ENCODE measurements around the gene ABCB9. TPM values are rescaled to one million over a fixed set of nuclear protein-coding genes. Genes with fewer than 3 reads are reported as not detected.

ABCB9 gene
- total RNA-seq, 1 donor from 2014 or later: 9.6 TPM

DNA sequence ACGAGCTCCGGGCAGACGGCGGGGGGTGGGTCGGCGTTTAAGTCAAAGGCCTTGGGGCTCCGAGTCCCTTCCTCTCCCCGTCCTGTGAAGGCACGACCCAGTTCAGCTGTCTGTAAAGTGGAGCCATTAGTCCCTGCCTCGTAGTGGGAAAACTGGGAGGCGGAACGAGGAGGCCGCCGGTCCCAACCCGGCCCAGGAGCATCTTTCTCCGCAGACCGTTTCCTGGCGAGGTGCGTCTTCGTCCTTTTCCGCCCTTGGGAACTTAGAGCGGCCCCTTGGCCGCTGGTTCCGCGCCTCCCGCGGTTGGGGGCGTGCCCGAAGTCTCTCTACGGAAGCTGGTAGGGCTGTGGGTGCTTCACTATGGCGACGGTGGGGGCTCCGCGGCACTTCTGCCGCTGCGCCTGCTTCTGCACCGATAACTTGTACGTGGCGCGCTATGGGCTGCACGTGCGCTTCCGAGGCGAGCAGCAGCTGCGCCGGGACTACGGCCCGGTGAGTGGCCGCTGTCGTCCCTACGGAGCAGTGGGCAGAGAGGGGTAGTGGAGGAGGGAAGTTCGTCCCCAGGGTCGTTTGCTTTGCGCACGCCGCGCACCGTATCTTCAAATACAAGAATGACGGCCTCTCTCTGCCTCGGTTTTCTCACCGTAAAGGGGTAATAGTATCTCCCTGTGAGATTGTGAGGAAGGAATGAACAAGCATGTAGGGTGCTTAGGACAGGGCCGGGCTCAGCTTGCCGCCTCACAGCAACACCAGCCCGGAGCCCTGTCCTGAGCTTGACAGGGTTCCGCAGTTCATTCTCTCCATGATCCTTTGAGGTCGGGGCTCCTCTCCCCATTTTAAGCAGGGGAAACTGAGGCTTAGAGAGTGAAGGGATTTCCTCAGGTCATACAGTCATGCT, 8.9 kb upstream of the ABCB9 start, which contains the start of gene OGFOD2:
TSS of gene OGFOD2 (plus strand) at position 353 of the 898 bp plus-strand sequence. CDS start at position 361, 8 bp downstream.
- no peaks in the 10 kb centered on the region for H3K36me3 Mint-ChIP-seq
- peak within 1 kb of the TSS; percentile 98 for H3K27ac Mint-ChIP-seq
- TF ChIP-seq, protein P1, sequence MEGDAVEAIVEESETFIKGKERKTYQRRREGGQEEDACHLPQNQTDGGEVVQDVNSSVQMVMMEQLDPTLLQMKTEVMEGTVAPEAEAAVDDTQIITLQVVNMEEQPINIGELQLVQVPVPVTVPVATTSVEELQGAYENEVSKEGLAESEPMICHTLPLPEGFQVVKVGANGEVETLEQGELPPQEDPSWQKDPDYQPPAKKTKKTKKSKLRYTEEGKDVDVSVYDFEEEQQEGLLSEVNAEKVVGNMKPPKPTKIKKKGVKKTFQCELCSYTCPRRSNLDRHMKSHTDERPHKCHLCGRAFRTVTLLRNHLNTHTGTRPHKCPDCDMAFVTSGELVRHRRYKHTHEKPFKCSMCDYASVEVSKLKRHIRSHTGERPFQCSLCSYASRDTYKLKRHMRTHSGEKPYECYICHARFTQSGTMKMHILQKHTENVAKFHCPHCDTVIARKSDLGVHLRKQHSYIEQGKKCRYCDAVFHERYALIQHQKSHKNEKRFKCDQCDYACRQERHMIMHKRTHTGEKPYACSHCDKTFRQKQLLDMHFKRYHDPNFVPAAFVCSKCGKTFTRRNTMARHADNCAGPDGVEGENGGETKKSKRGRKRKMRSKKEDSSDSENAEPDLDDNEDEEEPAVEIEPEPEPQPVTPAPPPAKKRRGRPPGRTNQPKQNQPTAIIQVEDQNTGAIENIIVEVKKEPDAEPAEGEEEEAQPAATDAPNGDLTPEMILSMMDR (conservative IDR thresholded peaks at IDR 0.05): no peak
- H3K4me1 Mint-ChIP-seq (ENCODE audit: unreplicated experiment): peaks cover 16% of the 10 kb centered on the region
- H3K27me3 Mint-ChIP-seq: no peaks in the 10 kb centered on the region
- H3K9me3 Mint-ChIP-seq: no peaks in the 10 kb centered on the region
- H3K4me3 Mint-ChIP-seq: peak within 1 kb of the TSS; percentile 98
- DNase-seq (ENCODE audit: extremely low spot score, unreplicated experiment): peak; percentile 89

DNA sequence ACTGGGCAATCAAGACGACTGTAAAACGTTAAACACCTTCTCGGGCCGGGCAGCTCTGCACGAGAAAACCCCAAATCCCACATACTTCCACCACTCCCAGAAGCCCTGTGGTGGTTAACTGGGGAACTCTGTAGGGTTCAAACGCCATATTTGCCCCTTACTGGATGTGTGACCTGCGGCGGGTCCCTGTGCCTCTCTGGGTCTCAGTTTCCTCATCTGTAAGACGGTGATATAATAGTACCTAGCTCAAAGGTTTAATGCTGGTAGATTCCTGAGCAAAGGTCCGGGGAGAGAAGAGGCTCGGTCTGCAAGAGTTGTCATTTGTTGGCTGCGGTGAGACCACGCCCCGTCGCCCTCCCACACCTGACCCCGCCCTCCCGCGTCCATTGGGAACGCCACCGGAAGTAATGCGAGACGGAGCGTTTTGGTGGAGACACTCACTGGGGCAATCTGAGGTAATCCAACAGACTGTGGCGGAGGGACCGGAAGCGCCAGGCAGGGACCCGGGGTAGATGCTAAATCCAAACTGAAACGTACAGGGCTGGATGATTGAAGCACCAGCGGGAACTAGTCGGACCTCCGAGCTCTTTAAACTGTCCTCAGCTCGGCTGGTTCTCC, 8.1 kb upstream of the ABCB9 start:
- Mint-ChIP-seq H3K27ac (peak overlapping the region; percentile 98), H3K4me3 (peak overlapping the region; percentile 98), H3K27me3 (no peaks in the 10 kb centered on the region), H3K4me1 (ENCODE audit: unreplicated experiment) (peaks cover 13% of the 10 kb centered on the region), H3K9me3 (no peaks in the 10 kb centered on the region), H3K36me3 (no peaks in the 10 kb centered on the region)
- TF ChIP-seq, protein P1 (conservative IDR thresholded peaks at IDR 0.05): no peak
- DNase-seq (ENCODE audit: extremely low spot score, unreplicated experiment): peak; percentile 98

DNA sequence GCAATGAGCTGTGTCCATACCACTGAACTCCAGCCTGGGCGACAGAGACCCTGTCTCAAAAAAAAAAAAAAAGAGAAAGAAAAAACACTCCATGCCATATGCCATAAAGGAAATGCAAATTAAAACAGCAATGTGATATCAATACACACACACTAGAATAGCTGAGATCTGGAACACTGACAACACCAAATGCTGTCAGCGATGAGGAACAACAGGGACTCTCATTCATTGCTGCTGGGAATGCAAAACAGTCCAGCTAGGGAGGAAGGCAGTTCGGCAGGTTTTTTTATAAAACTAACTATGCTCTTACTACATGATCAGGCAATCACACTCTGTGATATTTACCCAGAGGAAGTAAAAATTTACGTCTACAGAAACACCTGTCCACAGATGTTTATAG, 3.4 kb upstream of the ABCB9 start:
- H3K36me3 Mint-ChIP-seq: no peaks in the 10 kb centered on the region
- H3K27me3 Mint-ChIP-seq: no peaks in the 10 kb centered on the region
- no peak overlapping the region for H3K4me3 Mint-ChIP-seq
- peak overlapping the region; percentile 32 for H3K27ac Mint-ChIP-seq
- peaks cover 15% of the 10 kb centered on the region for H3K4me1 Mint-ChIP-seq (ENCODE audit: unreplicated experiment)
- no peaks in the 10 kb centered on the region for H3K9me3 Mint-ChIP-seq
- DNase-seq (ENCODE audit: extremely low spot score, unreplicated experiment): no peak
- TF ChIP-seq, protein P1 (conservative IDR thresholded peaks at IDR 0.05): no peak

DNA sequence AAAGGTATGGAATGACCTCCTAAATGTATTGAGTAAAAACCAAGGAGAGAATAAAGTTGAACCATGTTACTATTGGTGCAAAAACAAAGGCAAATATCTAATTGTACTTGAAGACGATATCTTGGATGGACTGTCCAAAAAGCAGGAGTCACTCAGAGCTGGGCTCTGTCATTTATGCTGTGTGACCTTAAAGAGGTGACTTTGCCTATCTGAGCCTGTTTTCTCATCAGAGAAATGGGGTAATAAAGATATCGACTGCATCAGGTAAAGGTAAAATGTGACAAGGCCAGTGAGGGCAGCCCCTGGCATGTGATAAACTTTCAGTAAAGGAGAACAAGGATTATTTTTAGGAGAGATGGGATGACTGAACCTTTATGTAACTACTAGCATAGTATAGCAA, 1.8 kb upstream of the ABCB9 start:
- TF ChIP-seq, protein P1 (conservative IDR thresholded peaks at IDR 0.05): no peak
- DNase-seq (ENCODE audit: extremely low spot score, unreplicated experiment): no peak
- no peaks in the 10 kb centered on the region for H3K27me3 Mint-ChIP-seq
- H3K4me3 Mint-ChIP-seq: no peak overlapping the region
- no peaks in the 10 kb centered on the region for H3K9me3 Mint-ChIP-seq
- peaks cover 10% of the 10 kb centered on the region for H3K4me1 Mint-ChIP-seq (ENCODE audit: unreplicated experiment)
- no peak overlapping the region for H3K27ac Mint-ChIP-seq
- no peaks in the 10 kb centered on the region for H3K36me3 Mint-ChIP-seq

DNA sequence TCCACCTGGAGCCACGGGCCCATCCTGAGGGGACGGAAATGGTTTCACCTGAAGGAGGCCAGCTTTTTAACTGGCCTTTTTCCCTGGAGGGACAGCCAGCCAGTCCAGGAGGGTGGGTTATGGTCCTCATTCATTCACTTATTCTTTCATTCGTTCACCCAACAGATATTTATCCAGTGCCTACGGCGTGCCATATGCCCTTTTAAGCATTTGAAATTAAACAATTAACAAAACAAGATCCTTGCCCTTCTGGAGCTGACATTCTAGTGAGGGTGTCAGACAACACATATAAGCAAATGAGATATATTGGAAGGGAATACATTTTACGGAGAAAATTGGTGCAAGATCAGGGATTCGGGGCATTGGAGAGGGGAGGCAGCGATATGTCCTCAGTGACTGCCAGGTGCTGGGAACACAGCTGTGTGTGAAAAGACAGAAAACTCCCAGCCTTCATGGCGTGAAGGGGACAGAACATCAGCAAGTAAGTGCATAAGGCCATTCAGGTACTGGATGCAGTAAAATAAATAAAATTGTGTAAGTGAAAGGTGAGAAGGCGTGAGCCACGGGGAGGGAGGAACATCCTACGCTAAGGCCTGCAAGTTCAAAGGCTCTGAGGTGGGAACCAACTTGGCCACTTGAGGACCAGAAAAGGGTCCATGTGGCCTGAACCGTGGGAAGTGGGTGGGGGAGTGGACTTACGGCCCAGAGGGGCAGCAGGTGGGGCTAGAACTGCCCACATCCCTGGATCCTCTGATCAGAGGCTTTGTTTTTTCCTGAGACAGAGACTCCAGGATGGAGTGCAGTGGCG, 684 bp upstream of the ABCB9 start:
- no peak for DNase-seq (ENCODE audit: extremely low spot score, unreplicated experiment)
- Mint-ChIP-seq H3K4me1 (ENCODE audit: unreplicated experiment) (peaks cover 10% of the 10 kb centered on the region), H3K4me3 (peak overlapping the region; percentile 72), H3K36me3 (no peaks in the 10 kb centered on the region), H3K27me3 (no peaks in the 10 kb centered on the region), H3K9me3 (no peaks in the 10 kb centered on the region), H3K27ac (peak overlapping the region; percentile 37)
- TF ChIP-seq, protein P1 (conservative IDR thresholded peaks at IDR 0.05): no peak

All from type B pancreatic cell (in vitro differentiated cells).